Activated B cell treated with CpG ODN at 0.5 μM for 24 hours (primary cell): ENCODE data around the gene TIAM2. TPM values are rescaled to one million over a fixed set of nuclear protein-coding genes. Genes with fewer than 3 reads are reported as not detected.

Experiments used
- ATAC-seq: fragments of 200-7000 bp; cut with Tn5 transposase; one replicate; pipeline ENCODE4 v1.10.0; 2021; ENCODE audit warnings: low read depth, mild to moderate bottlenecking, moderate library complexity
- CTCF ChIA-PET: fragments of 350-600 bp; sonication (Branson Sonifier 250); formaldehyde crosslinking; loops from one replicate; lab custom pipeline; 2021; ENCODE audit warnings: antibody characterized with exemption; lab: Charles Lee
- POLR2A ChIA-PET: fragments of 350-600 bp; sonication (Branson Sonifier 250); formaldehyde crosslinking; loops from one replicate; lab custom pipeline; 2021; ENCODE audit warnings: antibody characterized with exemption; lab: Charles Lee
- DNase-seq: peaks from one replicate; pipeline ENCODE4 v3.0.0; 2022
- H3K27ac Mint-ChIP-seq: one replicate; pipeline ENCODE4 v1.8.0; 2020; ENCODE audit warnings: mixed read lengths
- H3K27me3 Mint-ChIP-seq: one replicate; pipeline ENCODE4 v1.8.0; 2021; ENCODE audit warnings: mixed read lengths
- H3K36me3 Mint-ChIP-seq: one replicate; pipeline ENCODE4 v1.8.0; 2021; ENCODE audit warnings: low read depth, mixed read lengths
- H3K4me1 Mint-ChIP-seq: one replicate; pipeline ENCODE4 v1.8.0; 2021; ENCODE audit warnings: mixed read lengths
- H3K4me3 Mint-ChIP-seq: one replicate; pipeline ENCODE4 v1.8.0; 2020; ENCODE audit warnings: mild to moderate bottlenecking, mixed read lengths
- H3K9me3 Mint-ChIP-seq: one replicate; pipeline ENCODE4 v1.8.0; 2020; ENCODE audit warnings: mixed read lengths
- intact Hi-C: fragments of 100-400 bp; cut with micrococcal nuclease; formaldehyde crosslinking; loops from one replicate; pipeline ENCODE4 v1.15.1; 2024
- total RNA-seq: library from RNA; stranded (reverse); gene quantifications from 2 replicates; pipeline ENCODE4 v1.2.3, GENCODE V29; 2022
- TF ChIP-seq, protein P1 (sequence below): fragments of 200-600 bp; IDR thresholded peaks from one replicate; pipeline ENCODE4 v1.8.0; 2022; ENCODE audit warnings: antibody characterized with exemption, mild to moderate bottlenecking

The TIAM2 gene
- total RNA-seq, 1 donor from 2014 or later = 13.0 TPM

DNA sequence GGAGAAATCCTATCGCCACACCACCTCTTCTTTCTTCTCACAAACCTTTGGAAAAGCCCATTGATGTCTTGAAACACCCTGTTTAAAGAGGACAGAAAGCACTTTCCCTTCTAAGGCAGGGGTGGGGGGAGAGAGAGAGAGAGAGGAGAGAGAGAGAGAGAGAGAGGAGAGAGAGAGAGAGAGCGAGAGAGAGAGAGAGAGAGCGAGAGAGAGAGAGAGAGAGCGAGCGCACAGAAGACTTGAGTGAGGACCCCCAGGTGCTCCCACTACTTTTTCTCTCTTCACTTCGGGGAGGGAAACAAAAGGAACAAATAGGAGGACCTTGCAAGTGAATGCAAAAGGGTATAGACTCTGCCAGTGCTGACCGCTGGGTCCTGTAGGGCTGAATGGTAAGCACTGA lies 52.4 kb downstream of the TIAM2 start:
- Mint-ChIP-seq H3K27ac (no peak overlapping the region), H3K4me3 (no peak overlapping the region), H3K4me1 (no peaks in the 10 kb centered on the region), H3K36me3 (no peaks in the 10 kb centered on the region), H3K9me3 (no peaks in the 10 kb centered on the region), H3K27me3 (peaks cover 3% of the 10 kb centered on the region)
- ChIA-PET POLR2A (no interaction called here), CTCF (no interaction called here)
- ATAC-seq = no peak
- TF ChIP-seq, protein P1, sequence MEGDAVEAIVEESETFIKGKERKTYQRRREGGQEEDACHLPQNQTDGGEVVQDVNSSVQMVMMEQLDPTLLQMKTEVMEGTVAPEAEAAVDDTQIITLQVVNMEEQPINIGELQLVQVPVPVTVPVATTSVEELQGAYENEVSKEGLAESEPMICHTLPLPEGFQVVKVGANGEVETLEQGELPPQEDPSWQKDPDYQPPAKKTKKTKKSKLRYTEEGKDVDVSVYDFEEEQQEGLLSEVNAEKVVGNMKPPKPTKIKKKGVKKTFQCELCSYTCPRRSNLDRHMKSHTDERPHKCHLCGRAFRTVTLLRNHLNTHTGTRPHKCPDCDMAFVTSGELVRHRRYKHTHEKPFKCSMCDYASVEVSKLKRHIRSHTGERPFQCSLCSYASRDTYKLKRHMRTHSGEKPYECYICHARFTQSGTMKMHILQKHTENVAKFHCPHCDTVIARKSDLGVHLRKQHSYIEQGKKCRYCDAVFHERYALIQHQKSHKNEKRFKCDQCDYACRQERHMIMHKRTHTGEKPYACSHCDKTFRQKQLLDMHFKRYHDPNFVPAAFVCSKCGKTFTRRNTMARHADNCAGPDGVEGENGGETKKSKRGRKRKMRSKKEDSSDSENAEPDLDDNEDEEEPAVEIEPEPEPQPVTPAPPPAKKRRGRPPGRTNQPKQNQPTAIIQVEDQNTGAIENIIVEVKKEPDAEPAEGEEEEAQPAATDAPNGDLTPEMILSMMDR = no peak
- DNase-seq = no peak
- intact Hi-C loops = no loop called here

DNA sequence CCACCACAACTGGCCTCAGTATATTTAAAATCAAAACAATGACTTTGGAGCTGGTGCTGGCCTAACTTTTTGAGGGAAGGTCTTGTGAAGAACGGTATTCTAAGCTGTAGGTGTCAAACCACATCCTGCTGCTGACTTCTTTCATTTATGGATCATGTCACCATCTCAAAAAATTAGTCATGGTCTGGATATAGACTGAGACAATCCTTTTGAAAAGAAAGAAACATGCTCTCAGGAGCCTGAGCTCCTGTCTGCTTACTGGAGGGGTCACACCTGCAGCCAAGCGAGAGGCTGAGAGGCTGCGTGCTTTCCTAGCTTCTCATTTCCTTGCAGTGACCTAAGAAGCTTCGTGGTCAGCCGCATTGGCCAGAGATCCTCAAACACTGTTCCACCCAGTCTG lies 55.2 kb downstream of the TIAM2 start:
- ATAC-seq (no peak), DNase-seq (no peak)
- intact Hi-C loops = no loop called here
- ChIA-PET POLR2A (no interaction called here), CTCF (no interaction called here)
- Mint-ChIP-seq H3K27me3 (peaks cover 3% of the 10 kb centered on the region), H3K9me3 (no peaks in the 10 kb centered on the region), H3K4me3 (no peak overlapping the region), H3K36me3 (no peaks in the 10 kb centered on the region), H3K4me1 (no peaks in the 10 kb centered on the region), H3K27ac (no peak overlapping the region)
- TF ChIP-seq, protein P1 = no peak

DNA sequence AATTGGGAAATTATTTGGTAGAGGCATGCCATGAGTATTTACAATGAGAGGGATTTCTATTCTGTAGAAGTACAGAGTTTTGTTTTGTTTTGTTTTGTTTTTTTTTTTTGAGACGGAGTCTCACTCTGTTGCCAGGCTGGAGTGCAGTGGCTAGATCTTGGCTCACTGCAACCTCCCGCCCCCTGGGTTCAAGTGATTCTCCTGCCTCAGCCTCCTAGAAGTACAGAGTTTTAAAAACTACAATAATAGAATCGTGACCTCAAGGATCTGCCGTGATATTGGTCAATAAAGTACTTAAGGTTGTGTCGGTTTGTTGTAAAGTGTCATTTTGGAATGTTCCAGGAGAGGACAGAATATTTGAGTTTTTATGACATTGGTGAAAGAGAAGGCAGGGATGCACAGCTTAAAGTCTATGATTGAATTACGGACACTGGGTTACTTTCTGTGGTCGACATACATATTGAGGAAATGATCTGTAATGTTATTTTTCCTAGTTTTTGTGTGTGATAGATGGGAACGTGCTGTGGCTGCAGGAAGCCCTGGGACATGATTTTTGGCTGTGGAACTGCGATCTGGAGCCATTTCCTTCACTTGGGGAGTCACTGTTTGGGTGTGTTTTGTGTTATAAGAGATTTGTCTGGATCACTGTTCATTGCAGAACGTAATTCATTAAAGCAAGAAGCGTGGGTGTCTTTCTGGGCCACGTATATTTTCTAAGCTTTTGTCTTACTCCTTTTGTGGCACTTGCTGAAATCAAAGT lies 59.6 kb downstream of the TIAM2 start:
- POLR2A ChIA-PET = no interaction called here
- Mint-ChIP-seq H3K27me3 (no peaks in the 10 kb centered on the region), H3K27ac (no peak overlapping the region), H3K36me3 (no peaks in the 10 kb centered on the region), H3K9me3 (no peaks in the 10 kb centered on the region), H3K4me3 (no peak overlapping the region), H3K4me1 (no peaks in the 10 kb centered on the region)
- ATAC-seq (no peak), DNase-seq (no peak)
- intact Hi-C loops = no loop called here
- TF ChIP-seq, protein P1 = no peak
- CTCF ChIA-PET = no interaction called here

DNA sequence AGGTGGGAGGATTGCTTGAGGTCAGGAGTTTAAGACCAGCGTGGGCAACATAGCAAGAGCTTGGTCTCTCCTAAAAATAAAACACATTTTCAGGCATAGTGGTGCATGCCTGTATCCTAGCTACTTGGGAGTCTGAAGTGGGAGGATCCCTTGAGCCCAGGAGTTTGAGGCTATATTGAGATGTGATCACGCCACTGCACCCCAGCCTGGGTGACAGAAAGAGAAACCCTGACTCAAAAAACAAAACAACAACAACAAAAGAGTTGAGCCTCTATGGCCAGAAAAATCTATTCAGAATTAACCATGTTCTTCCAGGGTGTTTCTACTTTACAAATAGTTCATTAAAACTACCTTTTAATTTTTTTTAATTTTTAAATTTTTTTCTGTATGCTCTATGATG lies 60.6 kb downstream of the TIAM2 start:
- Mint-ChIP-seq H3K4me1 (no peaks in the 10 kb centered on the region), H3K36me3 (no peaks in the 10 kb centered on the region), H3K27me3 (no peaks in the 10 kb centered on the region), H3K4me3 (no peak overlapping the region), H3K9me3 (no peaks in the 10 kb centered on the region), H3K27ac (no peak overlapping the region)
- TF ChIP-seq, protein P1 = no peak
- CTCF ChIA-PET = no interaction called here
- DNase-seq (no peak), ATAC-seq (no peak)
- POLR2A ChIA-PET = no interaction called here
- intact Hi-C loops = no loop called here

DNA sequence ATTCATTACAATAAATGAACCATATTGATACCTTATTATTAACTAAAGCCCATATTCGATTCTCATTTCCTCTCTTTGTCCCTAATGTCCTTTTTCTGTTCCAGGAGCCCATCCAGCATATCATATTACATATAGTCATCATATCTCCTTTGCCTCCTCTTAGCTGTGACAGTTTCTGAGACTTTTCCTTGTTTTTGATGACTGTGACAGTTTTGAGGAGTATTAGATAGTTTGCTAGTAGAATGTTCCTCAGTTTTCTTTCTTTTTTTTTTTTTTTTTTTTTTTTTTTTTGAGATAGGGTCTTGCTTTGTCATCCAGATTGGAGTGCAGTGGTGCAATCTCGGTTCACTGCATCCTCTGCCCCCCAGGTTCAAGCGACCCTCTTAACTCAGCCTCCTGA lies 61.6 kb downstream of the TIAM2 start:
- H3K36me3 Mint-ChIP-seq = no peaks in the 10 kb centered on the region
- DNase-seq (no peak), ATAC-seq (no peak)
- H3K27me3 Mint-ChIP-seq = no peaks in the 10 kb centered on the region
- ChIA-PET CTCF (no interaction called here), POLR2A (no interaction called here)
- no peak overlapping the region for H3K4me3 Mint-ChIP-seq
- H3K4me1 Mint-ChIP-seq = no peaks in the 10 kb centered on the region
- no peaks in the 10 kb centered on the region for H3K9me3 Mint-ChIP-seq
- intact Hi-C loops = no loop called here
- TF ChIP-seq, protein P1 = no peak
- no peak overlapping the region for H3K27ac Mint-ChIP-seq
